GM10266 (cell line): ENCODE results near the gene C22orf39.

Source experiments
- DNase-seq: peaks from one replicate; pipeline ENCODE4 v3.0.0; 2012; ENCODE audit errors: extremely low spot score
- TF ChIP-seq, protein P1 (sequence below): IDR thresholded peaks from 2 replicates; pipeline ENCODE4 v1.5.1; 2012; ENCODE audit warnings: mild to moderate bottlenecking, low read depth; ENCODE audit not compliant: control insufficient read depth, insufficient read depth; ENCODE audit errors: missing control alignments

The C22orf39 gene

DNA sequence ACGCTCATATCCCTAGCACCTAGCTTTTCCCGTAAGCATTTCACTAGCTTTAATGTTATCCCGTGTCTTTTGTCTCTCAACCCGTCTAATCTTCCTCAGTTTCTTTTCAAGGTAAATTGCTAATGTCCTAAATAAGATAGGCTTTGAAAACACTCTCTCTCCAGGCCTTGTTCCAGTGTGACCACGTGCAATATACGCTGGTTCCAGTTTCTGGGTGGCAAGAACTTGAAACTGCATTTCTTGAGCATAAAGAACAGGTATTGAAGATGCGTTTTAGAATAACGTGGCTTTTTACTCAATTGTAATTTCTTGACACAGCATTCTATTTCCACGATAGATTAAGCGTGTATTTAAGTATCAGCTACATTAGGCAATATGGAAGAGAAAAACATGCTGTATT lies 33.3 kb upstream of the C22orf39 start:
- TF ChIP-seq, protein P1, sequence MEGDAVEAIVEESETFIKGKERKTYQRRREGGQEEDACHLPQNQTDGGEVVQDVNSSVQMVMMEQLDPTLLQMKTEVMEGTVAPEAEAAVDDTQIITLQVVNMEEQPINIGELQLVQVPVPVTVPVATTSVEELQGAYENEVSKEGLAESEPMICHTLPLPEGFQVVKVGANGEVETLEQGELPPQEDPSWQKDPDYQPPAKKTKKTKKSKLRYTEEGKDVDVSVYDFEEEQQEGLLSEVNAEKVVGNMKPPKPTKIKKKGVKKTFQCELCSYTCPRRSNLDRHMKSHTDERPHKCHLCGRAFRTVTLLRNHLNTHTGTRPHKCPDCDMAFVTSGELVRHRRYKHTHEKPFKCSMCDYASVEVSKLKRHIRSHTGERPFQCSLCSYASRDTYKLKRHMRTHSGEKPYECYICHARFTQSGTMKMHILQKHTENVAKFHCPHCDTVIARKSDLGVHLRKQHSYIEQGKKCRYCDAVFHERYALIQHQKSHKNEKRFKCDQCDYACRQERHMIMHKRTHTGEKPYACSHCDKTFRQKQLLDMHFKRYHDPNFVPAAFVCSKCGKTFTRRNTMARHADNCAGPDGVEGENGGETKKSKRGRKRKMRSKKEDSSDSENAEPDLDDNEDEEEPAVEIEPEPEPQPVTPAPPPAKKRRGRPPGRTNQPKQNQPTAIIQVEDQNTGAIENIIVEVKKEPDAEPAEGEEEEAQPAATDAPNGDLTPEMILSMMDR, result no peak
- DNase-seq, result no peak

DNA sequence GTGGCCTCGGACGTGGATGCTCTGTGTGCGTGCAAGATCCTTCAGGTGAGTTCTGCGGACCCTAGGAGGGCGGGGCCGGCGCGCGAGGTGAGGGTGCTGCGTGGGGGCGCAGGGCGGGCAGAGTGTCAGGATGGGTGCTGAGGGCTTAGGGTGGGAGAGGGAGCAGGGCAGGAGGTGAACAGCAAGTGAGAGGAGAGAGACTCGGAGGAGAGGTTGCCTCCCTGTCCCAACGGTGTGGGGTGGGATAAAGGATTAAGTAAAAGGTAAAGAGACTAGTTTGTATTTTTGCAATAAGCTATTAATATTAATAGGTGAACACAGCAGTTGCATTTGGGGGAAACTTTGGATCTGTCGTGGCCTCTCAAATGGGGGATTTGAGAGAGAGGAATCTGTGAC lies 32.7 kb upstream of the C22orf39 start:
- DNase-seq, result no peak
- TF ChIP-seq, protein P1, result no peak

DNA sequence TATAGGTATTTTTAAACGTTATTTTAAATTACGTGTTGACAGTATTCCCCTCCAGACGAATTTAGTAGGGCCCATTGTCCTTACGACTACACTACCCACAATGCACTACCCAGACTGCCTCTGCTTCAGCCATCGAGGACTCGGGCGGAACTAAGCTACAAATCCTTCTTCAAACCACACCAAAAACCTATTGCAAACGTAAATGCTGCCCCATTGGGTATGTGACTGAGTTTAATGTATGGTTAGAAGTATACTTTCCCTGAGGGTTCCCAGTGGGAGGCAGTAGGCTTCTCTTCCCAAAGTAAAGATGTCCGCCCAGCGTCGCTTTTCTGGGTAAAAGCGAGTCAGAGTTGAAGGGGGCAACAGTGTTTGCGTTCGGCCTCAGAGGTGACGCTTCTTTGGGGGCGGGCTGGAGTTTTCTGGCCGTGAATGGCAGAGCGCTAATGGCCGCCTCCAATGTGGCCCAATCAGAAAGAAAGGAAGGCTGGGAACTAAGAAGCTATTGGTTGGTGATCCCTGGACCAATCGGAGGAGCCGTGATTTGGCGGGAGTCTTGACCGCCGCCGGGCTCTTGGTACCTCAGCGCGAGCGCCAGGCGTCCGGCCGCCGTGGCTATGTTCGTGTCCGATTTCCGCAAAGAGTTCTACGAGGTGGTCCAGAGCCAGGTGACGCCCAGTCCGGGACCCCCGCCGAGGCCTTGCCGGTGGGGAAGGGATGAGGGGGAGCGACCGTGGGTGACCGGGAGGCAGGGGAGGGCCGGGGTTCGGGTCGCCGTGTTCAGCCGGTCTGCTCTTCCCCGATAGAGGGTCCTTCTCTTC lies 32.1 kb upstream of the C22orf39 start, which contains the start of gene CDC45:
Gene CDC45, plus strand, starts transcription at position 566 of the 818 bp plus-strand sequence. Its CDS starts 49 bp downstream, at position 615.
- TF ChIP-seq, protein P1, result no peak
- DNase-seq, result peak; percentile 97

DNA sequence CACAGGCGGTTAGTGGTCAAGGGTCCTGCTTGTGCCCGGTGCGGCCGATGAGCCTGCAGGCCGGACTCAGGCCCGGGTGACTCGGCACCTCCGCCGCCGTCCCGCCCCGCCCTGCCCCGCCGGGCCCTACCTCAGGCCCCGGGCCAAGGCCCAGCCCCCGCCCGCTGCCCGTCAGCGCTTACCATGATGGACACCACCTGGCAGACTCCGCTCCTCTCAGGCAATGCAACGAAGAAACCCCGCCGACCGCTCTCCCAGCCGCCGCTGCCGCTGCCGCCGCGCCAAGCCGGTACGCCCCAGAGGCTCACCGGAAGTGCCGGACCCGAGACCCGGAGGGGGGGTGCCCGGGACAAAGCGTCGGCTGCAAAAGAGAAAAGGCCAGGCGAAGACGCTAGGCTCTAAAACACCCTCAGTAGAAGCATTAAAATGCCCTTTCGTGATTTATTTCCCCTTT lies 31.4 kb upstream of the C22orf39 start, which contains the start of gene UFD1:
Gene UFD1, minus strand, starts transcription at position 293 of the 454 bp plus-strand sequence. Its CDS starts 108 bp downstream, at position 185.
- TF ChIP-seq, protein P1, result no peak

DNA sequence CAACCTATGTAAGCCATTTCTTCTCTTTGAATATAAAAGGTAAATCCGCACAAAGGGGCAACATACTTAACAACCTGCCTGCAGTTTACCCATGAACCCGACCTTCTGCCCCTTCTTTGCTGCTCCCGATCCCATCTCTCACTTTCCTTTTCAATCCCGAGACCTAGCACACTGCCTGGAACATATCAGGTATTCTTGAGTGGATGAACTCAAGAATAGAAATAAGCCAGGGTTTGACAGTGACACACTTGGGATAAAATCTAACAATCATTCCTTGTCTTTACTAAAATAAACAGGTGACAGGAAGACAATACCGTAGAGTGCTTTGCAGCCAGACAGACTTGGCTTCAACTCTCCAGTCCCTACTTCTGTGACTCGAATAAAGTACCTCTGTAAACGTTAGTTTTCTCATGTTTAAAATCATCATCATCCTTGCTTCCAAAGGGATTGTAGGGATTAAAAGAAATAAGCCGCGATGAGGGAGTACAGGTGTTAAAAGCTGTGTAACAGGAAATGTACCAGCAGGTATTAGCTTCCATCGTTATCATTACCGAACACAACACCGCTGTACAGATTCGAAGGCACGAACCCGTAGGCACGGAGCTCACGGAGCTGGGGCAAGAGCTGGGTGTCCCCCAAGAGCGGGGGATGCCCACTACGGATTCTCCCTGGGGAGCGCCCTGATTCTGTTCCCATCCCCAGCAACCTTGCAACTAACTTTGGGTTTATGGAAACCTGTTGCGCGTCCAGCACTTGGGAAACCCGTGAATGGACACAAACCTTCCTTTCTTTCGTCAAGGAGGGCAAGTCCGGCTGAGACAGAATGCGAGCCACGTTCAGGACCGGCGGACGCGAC lies 30.8 kb upstream of the C22orf39 start:
- DNase-seq, result no peak
- TF ChIP-seq, protein P1, result no peak

More for the DNA sequence above, 31.4 kb upstream of the C22orf39 start, which contains the start of gene UFD1:
- peak; percentile 83 for DNase-seq

DNA sequence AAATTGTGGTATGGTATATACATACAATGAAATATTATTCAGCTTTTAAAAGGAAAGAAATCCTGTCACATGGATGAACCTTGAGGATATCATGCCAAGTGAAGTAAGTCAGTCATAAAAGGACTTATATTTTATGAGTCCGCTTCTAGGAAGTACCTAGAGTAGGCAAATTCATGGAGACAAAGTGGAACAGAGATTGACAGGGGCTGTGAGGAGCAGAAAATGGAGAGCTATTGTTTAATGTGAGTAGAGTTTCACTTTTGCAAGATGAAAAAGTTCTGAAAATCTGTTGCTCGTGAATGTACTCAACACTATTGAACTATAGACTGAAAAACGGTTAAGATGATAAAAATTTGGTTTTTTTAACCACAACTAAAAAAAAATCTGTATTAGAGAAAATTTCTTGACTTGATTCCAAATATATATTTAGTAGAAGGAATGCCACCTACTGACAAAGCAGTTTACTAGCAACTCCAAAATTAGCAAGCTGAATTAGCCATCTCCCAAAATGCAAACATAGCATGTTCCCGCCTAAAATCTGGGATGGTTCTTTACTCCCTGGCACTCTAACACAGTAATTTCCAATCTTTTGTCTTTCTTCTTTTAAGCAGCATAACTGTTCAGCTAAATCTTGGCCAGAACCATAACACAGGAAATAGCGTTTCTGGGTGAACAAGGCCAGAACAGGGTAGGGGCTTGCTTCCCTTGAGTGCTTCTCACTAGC lies 30.0 kb upstream of the C22orf39 start:
- no peak for DNase-seq

More for the DNA sequence above, 30.0 kb upstream of the C22orf39 start:
- TF ChIP-seq, protein P1, result peak; percentile 54
